Hepatocyte (in vitro differentiated cells): Measurements from ENCODE around the gene EXOC4.
"Not testable (repeated sequence)": the region's sequence is repeated elsewhere in the genome, so short reads cannot be mapped to it uniquely, and the experiment has no call there.

Experiments
- EZH2 ChIP-seq: fragments of 200-600 bp; sonication (generic); IDR thresholded peaks from 2 replicates; pipeline ENCODE4 v1.6.1; 2016; ENCODE audit warnings: antibody characterized with exemption, mild to moderate bottlenecking, borderline replicate concordance
- EZH2phosphoT487 ChIP-seq: fragments of 200-600 bp; sonication (generic); IDR thresholded peaks from one replicate; pipeline ENCODE4 v1.6.1; 2018; ENCODE audit warnings: antibody characterized with exemption, mild to moderate bottlenecking, low read depth, moderate library complexity; ENCODE audit not compliant: unreplicated experiment, severe bottlenecking
- TF ChIP-seq, protein P1 (sequence below): fragments of 200-600 bp; sonication (generic); IDR thresholded peaks from 2 replicates; pipeline ENCODE4 v1.5.1; 2016; ENCODE audit warnings: antibody characterized with exemption, mild to moderate bottlenecking; ENCODE audit not compliant: poor library complexity

DNA sequence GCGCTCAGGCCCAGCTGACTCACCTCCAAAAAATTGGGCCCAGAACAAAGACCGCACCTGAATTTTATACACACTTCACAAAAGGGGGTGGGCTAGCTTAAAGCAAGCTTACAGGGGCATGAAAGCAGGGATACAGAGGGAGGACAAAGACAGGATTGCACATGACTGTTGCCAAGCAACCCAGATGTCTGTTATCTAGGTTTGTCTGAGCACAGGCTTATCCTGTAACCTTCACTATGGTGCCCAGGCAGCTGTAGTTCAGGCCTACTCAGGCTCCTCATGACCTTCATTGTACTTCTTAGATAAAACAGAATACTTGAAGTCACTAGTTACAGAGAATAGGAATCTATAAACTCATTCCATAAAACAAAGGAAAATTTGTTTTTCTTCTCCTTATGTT, 824.7 kb downstream of the EXOC4 start:
- not testable (repeated sequence) for TF ChIP-seq EZH2, EZH2phosphoT487
- TF ChIP-seq, protein P1, sequence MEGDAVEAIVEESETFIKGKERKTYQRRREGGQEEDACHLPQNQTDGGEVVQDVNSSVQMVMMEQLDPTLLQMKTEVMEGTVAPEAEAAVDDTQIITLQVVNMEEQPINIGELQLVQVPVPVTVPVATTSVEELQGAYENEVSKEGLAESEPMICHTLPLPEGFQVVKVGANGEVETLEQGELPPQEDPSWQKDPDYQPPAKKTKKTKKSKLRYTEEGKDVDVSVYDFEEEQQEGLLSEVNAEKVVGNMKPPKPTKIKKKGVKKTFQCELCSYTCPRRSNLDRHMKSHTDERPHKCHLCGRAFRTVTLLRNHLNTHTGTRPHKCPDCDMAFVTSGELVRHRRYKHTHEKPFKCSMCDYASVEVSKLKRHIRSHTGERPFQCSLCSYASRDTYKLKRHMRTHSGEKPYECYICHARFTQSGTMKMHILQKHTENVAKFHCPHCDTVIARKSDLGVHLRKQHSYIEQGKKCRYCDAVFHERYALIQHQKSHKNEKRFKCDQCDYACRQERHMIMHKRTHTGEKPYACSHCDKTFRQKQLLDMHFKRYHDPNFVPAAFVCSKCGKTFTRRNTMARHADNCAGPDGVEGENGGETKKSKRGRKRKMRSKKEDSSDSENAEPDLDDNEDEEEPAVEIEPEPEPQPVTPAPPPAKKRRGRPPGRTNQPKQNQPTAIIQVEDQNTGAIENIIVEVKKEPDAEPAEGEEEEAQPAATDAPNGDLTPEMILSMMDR, result not testable (repeated sequence)
